Naive B cell (primary cell): ENCODE data around the gene PCDH9. TPM values are rescaled to one million over a fixed set of nuclear protein-coding genes. Genes with fewer than 3 reads are reported as not detected.

ENCODE experiments used
- ATAC-seq, 2 donors: fragments of 150-1000 bp; cut with Tn5 transposase; 2 replicates each; pipeline ENCODE4 v1.10.0; 2021; ENCODE audit warnings: low read depth in 2 of 2, mild to moderate bottlenecking in 2 of 2, moderate library complexity in 2 of 2
- DNase-seq: peaks from one replicate; pipeline ENCODE4 v3.0.0; 2022
- H3K27ac Mint-ChIP-seq, 6 donors: one replicate each; pipeline ENCODE4 v1.8.0; 2020 to 2022; ENCODE audit warnings: mild to moderate bottlenecking in 6 of 6, mixed read lengths in 6 of 6, moderate library complexity in 5 of 6, inconsistent platforms in 2 of 6
- H3K27me3 Mint-ChIP-seq, 3 donors: one replicate each; pipeline ENCODE4 v1.8.0; 2021 to 2022; ENCODE audit warnings: mixed read lengths in 3 of 3, mild to moderate bottlenecking in 1 of 3
- H3K36me3 Mint-ChIP-seq, 2 donors: one replicate each; pipeline ENCODE4 v1.8.0; 2020 to 2022; ENCODE audit warnings: mixed read lengths in 2 of 2, inconsistent platforms in 1 of 2, mild to moderate bottlenecking in 1 of 2
- H3K4me1 Mint-ChIP-seq, 3 donors: one replicate each; pipeline ENCODE4 v1.8.0; 2020 to 2022; ENCODE audit warnings: mixed read lengths in 3 of 3, inconsistent platforms in 1 of 3, mild to moderate bottlenecking in 1 of 3, moderate library complexity in 1 of 3
- H3K4me3 Mint-ChIP-seq, 8 donors: one replicate each; pipeline ENCODE4 v1.8.0; 2020 to 2022; ENCODE audit warnings: mild to moderate bottlenecking in 8 of 8, mixed read lengths in 8 of 8, moderate library complexity in 8 of 8, inconsistent platforms in 2 of 8
- H3K9me3 Mint-ChIP-seq, 7 donors: one replicate each; pipeline ENCODE4 v1.8.0; 2020 to 2022; ENCODE audit warnings: mixed read lengths in 7 of 7, mild to moderate bottlenecking in 5 of 7, inconsistent platforms in 2 of 7, moderate library complexity in 1 of 7
- polyA plus RNA-seq, 6 donors: library from polyadenylated mRNA; unstranded; fragments of 300-500 nt; fragmentation: Illumina TruSeq; gene quantifications; one replicate each; pipeline ENCODE4 v1.2.3, GENCODE V29; 2021; ENCODE audit warnings: low read depth in 6 of 6

The PCDH9 gene
- polyA plus RNA-seq, 6 donors from 2014 or later, result 49.9 to 70.2 (median 57.2) TPM

DNA sequence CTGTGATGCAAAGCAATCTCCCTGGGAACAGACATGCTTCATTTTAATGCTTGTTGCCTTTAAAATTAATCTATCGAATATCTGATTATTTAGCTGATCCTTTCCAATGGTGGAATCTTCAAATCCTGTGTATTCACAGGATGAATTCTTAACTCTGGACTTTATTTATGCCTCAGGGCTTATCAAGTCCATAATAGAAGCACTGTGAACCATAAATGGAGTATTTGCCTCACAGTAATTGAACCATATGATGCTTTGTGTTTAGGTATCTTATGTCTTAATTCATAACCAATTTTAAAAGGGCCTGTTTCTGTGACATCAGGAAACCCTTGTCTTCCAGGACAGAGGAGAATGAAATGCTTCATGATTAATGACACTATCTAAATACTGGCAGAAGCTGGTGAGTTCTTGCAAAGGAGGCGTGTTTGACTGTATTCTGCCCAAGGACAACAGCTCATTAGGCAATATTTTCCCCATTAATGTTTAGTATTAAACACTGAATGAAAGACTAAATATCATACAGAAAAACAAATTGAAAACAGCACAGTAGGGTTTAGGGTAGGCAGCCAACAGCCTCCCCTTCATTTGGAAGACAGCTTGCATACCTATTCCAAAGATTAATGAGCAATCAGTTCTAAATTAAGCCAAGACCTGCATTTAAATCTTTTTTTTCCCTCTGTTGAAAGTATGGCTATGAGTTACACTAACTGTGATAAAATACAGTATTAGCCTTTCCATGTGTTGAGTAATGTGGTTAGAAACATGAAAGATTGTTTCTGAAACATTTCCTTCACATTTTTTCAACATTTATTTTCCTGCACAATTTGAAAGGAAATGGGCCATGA lies 709.4 kb downstream of the PCDH9 start:
- H3K4me1 Mint-ChIP-seq, result no peaks in the 10 kb centered on the region
- no peak overlapping the region for H3K4me3 Mint-ChIP-seq
- DNase-seq, result no peak
- ATAC-seq, result no peak
- no peaks in the 10 kb centered on the region for H3K36me3 Mint-ChIP-seq
- H3K27ac Mint-ChIP-seq, result no peak overlapping the region
- peaks cover 0 to 4% (median 0%) of the 10 kb centered on the region in 3 donors for H3K27me3 Mint-ChIP-seq
- no peaks in the 10 kb centered on the region for H3K9me3 Mint-ChIP-seq

DNA sequence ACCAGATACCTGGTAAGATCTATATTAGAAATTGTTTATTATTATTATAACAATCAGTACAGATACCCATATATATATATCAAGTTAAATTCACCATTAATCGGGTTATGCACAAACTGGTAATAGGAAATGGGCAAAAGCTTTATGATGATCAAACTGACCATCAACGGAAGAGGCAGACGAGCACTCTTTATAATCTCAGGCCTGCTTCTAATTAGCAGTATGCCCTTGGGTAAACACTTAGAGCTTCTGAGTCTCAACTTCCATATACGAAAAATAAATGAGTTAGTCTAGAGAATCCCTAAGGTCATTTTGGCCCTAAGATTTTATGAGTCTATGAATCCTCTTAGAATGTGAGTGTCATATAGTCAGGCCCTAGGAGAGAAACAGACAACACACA lies 710.9 kb downstream of the PCDH9 start:
- no peaks in the 10 kb centered on the region for H3K36me3 Mint-ChIP-seq
- H3K9me3 Mint-ChIP-seq, result no peaks in the 10 kb centered on the region
- H3K4me1 Mint-ChIP-seq, result no peaks in the 10 kb centered on the region
- DNase-seq (no peak), ATAC-seq (no peak)
- H3K4me3 Mint-ChIP-seq, result no peak overlapping the region
- H3K27me3 Mint-ChIP-seq, result peaks cover 0 to 4% (median 0%) of the 10 kb centered on the region in 3 donors
- no peak overlapping the region for H3K27ac Mint-ChIP-seq

DNA sequence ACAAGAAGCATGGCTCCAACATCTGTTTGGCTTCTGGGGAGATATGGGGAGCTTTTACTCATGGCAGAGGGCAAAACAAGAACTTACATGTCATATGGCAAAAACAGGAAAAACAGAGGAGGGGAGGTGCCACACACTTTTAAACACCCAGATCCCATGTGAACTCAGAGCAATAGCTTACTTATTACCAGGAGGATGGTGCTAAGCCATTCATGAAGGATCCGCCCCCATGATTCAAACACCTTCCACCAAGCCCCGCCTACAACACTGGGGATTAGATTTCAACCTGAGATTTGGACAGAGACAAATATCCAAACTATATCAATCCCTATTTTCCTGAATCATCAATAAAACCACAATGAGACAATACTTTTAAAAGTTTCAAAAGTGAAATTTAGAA lies 712.1 kb downstream of the PCDH9 start:
- no peaks in the 10 kb centered on the region for H3K9me3 Mint-ChIP-seq
- DNase-seq (no peak), ATAC-seq (no peak)
- no peaks in the 10 kb centered on the region for H3K27me3 Mint-ChIP-seq
- no peaks in the 10 kb centered on the region for H3K36me3 Mint-ChIP-seq
- no peak overlapping the region for H3K4me3 Mint-ChIP-seq
- no peak overlapping the region for H3K27ac Mint-ChIP-seq
- H3K4me1 Mint-ChIP-seq, result no peaks in the 10 kb centered on the region

GRCh38 chr13:66513728-66514127 lies 716.4 kb downstream of the PCDH9 start:
- ATAC-seq (no peak), DNase-seq (no peak)
- Mint-ChIP-seq H3K4me3 (no peak overlapping the region), H3K9me3 (peaks cover 0 to 2% (median 0%) of the 10 kb centered on the region in 7 donors), H3K27ac (no peak overlapping the region), H3K4me1 (peaks cover 5 to 7% (median 7%) of the 10 kb centered on the region in 3 donors), H3K36me3 (no peaks in the 10 kb centered on the region), H3K27me3 (no peaks in the 10 kb centered on the region)

GRCh38 chr13:66509175-66509574 lies 721.0 kb downstream of the PCDH9 start:
- peaks cover 5 to 7% (median 7%) of the 10 kb centered on the region in 3 donors for H3K4me1 Mint-ChIP-seq
- H3K27me3 Mint-ChIP-seq, result no peaks in the 10 kb centered on the region
- no peaks in the 10 kb centered on the region for H3K36me3 Mint-ChIP-seq
- peaks cover 0 to 7% (median 0%) of the 10 kb centered on the region in 7 donors for H3K9me3 Mint-ChIP-seq
- H3K4me3 Mint-ChIP-seq, result no peak overlapping the region
- H3K27ac Mint-ChIP-seq, result peak overlapping the region in 1 of 6 donors; percentile 92
- DNase-seq, result no peak
- ATAC-seq, result no peak

- DNase-seq, result no peak
- Mint-ChIP-seq H3K4me3 (no peak overlapping the region), H3K27ac (no peak overlapping the region), H3K4me1 (peaks cover 5 to 7% (median 7%) of the 10 kb centered on the region in 3 donors), H3K36me3 (no peaks in the 10 kb centered on the region), H3K9me3 (peaks cover 0 to 7% (median 0%) of the 10 kb centered on the region in 7 donors), H3K27me3 (no peaks in the 10 kb centered on the region)
- no peak for ATAC-seq
Observed at GRCh38 chr13:66508153-66508909, 721.8 kb downstream of the PCDH9 start.

DNA sequence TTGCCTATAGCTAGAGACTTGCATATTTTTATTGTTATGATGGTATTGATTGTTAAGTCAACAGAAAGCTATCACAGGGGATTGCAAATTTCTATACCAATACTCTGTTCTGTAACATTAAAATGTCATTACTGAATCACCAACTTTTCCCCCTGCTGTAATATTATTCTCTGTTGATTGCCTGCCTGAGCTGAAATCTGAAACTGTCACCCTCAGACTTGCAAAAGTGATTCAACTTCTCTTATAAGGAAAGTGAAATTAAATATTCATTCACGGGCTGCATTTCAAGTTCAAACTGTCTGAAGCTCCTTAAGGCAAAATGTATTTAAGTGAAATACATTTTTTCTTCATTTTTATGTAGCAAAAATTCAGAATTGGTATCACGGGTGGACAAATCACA lies 723.2 kb downstream of the PCDH9 start:
- ATAC-seq (no peak), DNase-seq (no peak)
- Mint-ChIP-seq H3K9me3 (peaks cover 0 to 7% (median 0%) of the 10 kb centered on the region in 7 donors), H3K27ac (peak overlapping the region in 2 of 6 donors; percentile 4 to 47), H3K27me3 (no peaks in the 10 kb centered on the region), H3K4me3 (no peak overlapping the region), H3K4me1 (peaks cover 5 to 7% (median 7%) of the 10 kb centered on the region in 3 donors), H3K36me3 (no peaks in the 10 kb centered on the region)

DNA sequence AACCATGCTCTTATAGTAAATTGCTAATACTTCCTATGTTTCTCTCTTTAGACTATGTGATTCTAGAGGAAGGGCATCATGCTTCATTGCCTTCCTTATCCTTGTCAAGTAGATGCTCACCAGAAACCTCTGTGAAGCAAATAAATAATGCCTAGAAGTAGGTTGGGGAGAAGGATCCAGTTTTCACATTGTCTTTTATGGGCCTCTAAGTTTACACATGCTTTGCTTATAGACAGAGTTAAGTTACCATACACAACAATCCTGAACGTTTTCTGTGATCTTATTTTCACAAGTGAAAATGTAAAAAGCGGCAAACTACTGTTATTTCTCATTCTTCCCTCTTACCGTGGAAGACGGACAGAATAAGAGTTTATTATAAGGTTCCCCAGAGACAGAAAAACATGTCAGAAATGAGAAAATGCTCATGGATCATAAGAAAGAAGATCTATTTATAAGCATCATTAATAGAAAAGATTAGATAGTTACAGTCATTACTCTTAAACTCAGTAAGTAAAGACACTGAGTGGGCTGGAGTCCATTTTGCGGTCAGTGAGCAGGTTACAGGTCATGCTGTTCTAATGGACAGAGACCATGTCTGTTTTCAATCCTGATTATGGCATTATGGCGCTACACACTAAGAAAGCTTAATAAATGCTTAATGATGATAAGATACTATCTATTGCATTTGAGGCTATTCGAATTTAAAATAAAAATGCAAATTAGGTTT lies 723.9 kb downstream of the PCDH9 start:
- no peaks in the 10 kb centered on the region for H3K27me3 Mint-ChIP-seq
- peak overlapping the region in 1 of 6 donors; percentile 59 for H3K27ac Mint-ChIP-seq
- H3K4me1 Mint-ChIP-seq, result peaks cover 5 to 7% (median 7%) of the 10 kb centered on the region in 3 donors
- DNase-seq, result no peak
- no peaks in the 10 kb centered on the region for H3K36me3 Mint-ChIP-seq
- ATAC-seq, result no peak
- peaks cover 0 to 5% (median 0%) of the 10 kb centered on the region in 7 donors for H3K9me3 Mint-ChIP-seq
- no peak overlapping the region for H3K4me3 Mint-ChIP-seq

DNA sequence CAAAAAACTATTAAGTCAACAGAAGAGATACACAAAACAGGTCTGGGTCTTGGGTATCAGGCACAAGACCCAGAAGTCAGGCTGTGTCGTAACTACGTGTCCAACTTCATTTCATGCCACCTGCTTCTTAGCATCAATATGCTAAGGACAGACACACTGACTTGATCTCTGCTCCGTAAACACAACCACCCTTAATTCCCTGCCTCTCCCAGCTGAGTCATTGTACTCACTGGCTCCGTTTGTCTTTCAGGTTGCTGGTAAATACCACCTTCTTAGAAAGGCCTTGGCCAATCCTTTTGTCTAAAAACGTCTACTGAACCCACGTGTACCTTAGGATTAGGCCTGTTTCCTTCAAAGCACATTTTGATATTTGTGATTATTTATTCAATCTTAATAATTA lies 726.2 kb downstream of the PCDH9 start:
- H3K27ac Mint-ChIP-seq, result peak overlapping the region in 1 of 6 donors; percentile 78
- no peak overlapping the region for H3K4me3 Mint-ChIP-seq
- no peaks in the 10 kb centered on the region for H3K27me3 Mint-ChIP-seq
- H3K4me1 Mint-ChIP-seq, result no peaks in the 10 kb centered on the region
- H3K9me3 Mint-ChIP-seq, result peaks cover 0 to 5% (median 0%) of the 10 kb centered on the region in 7 donors
- DNase-seq (no peak), ATAC-seq (no peak)
- no peaks in the 10 kb centered on the region for H3K36me3 Mint-ChIP-seq

DNA sequence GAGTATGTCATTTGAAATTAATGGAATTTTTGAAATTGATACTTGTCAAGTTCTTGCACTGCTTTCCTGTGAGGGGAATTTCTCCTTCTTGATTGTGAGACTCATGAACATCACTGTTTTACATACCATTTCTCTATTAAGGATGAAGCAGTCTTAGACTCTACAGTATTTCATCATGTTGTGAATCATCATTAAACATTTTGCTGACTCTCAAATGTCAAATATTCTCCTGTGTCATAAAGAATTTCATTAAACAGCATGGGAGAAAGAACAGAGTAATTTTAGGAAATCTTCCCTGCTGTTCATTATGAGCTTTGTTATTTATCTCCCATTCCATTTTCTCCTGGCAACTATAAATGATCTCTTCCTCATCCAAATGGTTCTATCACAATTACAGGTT lies 729.0 kb downstream of the PCDH9 start:
- no peaks in the 10 kb centered on the region for H3K36me3 Mint-ChIP-seq
- H3K9me3 Mint-ChIP-seq, result peaks cover 0 to 5% (median 0%) of the 10 kb centered on the region in 7 donors
- DNase-seq, result no peak
- no peaks in the 10 kb centered on the region for H3K27me3 Mint-ChIP-seq
- H3K27ac Mint-ChIP-seq, result no peak overlapping the region
- no peaks in the 10 kb centered on the region for H3K4me1 Mint-ChIP-seq
- no peak for ATAC-seq
- no peak overlapping the region for H3K4me3 Mint-ChIP-seq

DNA sequence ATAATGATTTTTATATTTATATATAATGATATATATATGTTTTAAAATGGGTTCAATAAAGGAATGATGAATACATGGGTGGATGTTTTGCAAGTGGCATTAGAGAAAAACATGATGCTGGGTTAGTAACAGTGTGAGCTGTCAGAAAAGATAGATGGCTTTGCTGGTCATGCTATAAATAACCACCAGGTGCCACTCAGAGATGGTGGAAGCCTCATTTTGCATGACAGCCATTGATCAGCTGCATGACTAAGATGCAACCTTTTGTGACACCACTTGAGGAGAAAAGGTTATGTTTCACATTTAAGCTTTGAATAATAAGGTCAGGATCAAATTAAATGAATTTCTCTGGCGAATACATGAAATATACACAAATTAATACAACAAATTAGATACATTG lies 737.7 kb downstream of the PCDH9 start:
- Mint-ChIP-seq H3K9me3 (no peaks in the 10 kb centered on the region), H3K4me3 (no peak overlapping the region)

GRCh38 chr13:66491251-66491650 lies 738.9 kb downstream of the PCDH9 start:
- no peaks in the 10 kb centered on the region for H3K4me1 Mint-ChIP-seq
- H3K27ac Mint-ChIP-seq, result no peak overlapping the region
- H3K27me3 Mint-ChIP-seq, result no peaks in the 10 kb centered on the region
- ATAC-seq (no peak), DNase-seq (no peak)
- H3K9me3 Mint-ChIP-seq, result no peaks in the 10 kb centered on the region
- H3K36me3 Mint-ChIP-seq, result no peaks in the 10 kb centered on the region
- no peak overlapping the region for H3K4me3 Mint-ChIP-seq

More for the DNA sequence above, 737.7 kb downstream of the PCDH9 start:
- ATAC-seq, result peak; percentile 49 to 58
- DNase-seq, result peak; percentile 3
- H3K36me3 Mint-ChIP-seq, result no peaks in the 10 kb centered on the region
- H3K4me1 Mint-ChIP-seq, result no peaks in the 10 kb centered on the region
- H3K27ac Mint-ChIP-seq, result no peak overlapping the region
- no peaks in the 10 kb centered on the region for H3K27me3 Mint-ChIP-seq

- Mint-ChIP-seq H3K36me3 (no peaks in the 10 kb centered on the region), H3K9me3 (no peaks in the 10 kb centered on the region), H3K27ac (no peak overlapping the region), H3K4me1 (no peaks in the 10 kb centered on the region), H3K4me3 (no peak overlapping the region), H3K27me3 (no peaks in the 10 kb centered on the region)
- no peak for ATAC-seq
- no peak for DNase-seq
Observed at GRCh38 chr13:66489586-66489985, 740.5 kb downstream of the PCDH9 start.
